SH-SY5Y (cell line): ENCODE measurements around the gene SLX4.

ENCODE experiments used
- GATA2 ChIP-seq: IDR thresholded peaks from 2 replicates; pipeline ENCODE4 v1.6.1; 2011; ENCODE audit warnings: mild to moderate bottlenecking, low read depth, low read length
- GATA3 ChIP-seq: IDR thresholded peaks from 2 replicates; pipeline ENCODE4 v1.6.1; 2011; ENCODE audit warnings: low read depth, mild to moderate bottlenecking, low read length, moderate library complexity

DNA sequence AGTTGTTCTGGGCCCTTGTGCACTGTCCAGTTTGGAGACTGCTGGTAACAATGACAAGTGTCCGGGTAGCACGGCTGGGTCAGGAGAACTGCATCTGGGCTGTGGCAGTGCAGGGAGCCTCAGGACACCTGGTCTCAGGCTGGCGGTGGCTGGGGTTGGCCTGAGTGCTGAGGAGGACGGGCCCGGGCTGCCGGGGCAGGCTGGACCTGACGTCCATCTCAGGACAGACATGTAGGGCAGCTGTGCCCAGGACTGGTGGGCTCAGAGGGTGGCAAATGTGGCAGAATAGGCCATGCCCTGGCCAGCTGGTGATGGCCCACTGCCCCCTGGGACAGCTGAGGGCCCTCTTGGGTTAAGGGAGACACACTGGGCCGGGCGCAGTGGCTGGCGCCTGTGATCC lies 30.0 kb downstream of the SLX4 start:
- TF ChIP-seq GATA2 = no peak
- no peak for TF ChIP-seq GATA3
